Measurements from ENCODE around the gene PDXP. TPM values are rescaled to one million over a fixed set of nuclear protein-coding genes. Genes with fewer than 3 reads are reported as not detected.

Gene PDXP
- total and polyA plus RNA-seq, 2 donors (not counting 3 experiments of a cell fraction or from before 2014, with no cell fraction given), result 18.0 to 20.0 TPM

- Histone ChIP-seq H3K4me3 (replicated peaks in 1 of 3; ENCODE audit: insufficient read depth in 1 of 3, low read depth in 1 of 3, low read length in 3 of 3) (no peak overlapping the region), H3K79me2 (ENCODE audit: control insufficient read depth, insufficient read depth, low read length) (no peaks in the 10 kb centered on the region), H3K9me3 (replicated peaks; ENCODE audit: control insufficient read depth, insufficient read depth, low read length) (no peaks in the 10 kb centered on the region), H3K9ac (replicated peaks; ENCODE audit: extremely low read depth, insufficient read depth, low read length) (no peak overlapping the region), H2AFZ (ENCODE audit: low read depth, low read length) (no peak overlapping the region), H3K9me1 (replicated peaks; ENCODE audit: control insufficient read depth, extremely low read depth, insufficient read depth, low read length) (no peaks in the 10 kb centered on the region), H3K27ac (ENCODE audit: insufficient read depth, low read depth, low read length) (no peak overlapping the region), H4K20me1 (replicated peaks; ENCODE audit: control insufficient read depth, extremely low read depth, insufficient read depth, low read length) (no peaks in the 10 kb centered on the region), H3K4me1 (ENCODE audit: control insufficient read depth, extremely low read depth, insufficient read depth, low read length) (no peaks in the 10 kb centered on the region), H3K27me3 (ENCODE audit: control insufficient read depth in 2 of 2, insufficient read depth in 2 of 2, low read length in 2 of 2) (no peaks in the 10 kb centered on the region), H3K36me3 (ENCODE audit: control insufficient read depth in 2 of 2, extremely low read depth in 1 of 2, insufficient read depth in 2 of 2, low read length in 2 of 2) (peaks cover 8 to 28% of the 10 kb centered on the region in 2 experiments), H3K4me2 (ENCODE audit: insufficient read depth, low read length) (no peak overlapping the region)
- ChIA-PET CTCF (interaction anchor here (1.2 to 5.0 kb wide), 4 partner anchors 9 to 25 kb away, joined by 3 to 16 read pairs (median 12); partner anchors contain the start of gene GGA1), POLR2A (no interaction called here)
- BruUV-seq (replicated peaks), result no TSS peak
- intact Hi-C loops (cut with micrococcal nuclease) (no loop called here), dilution Hi-C loops (cut with MboI; ENCODE audit: extremely low pct_ligation_motif_present, low sequenced_read_pairs) (no loop called here)
- no peak for FAIRE-seq
- no peak for DNase-seq (ENCODE audit: low read depth, low spot score)
- TF ChIP-seq GATA2 (IDR thresholded peaks at IDR 0.05; ENCODE audit: insufficient read depth, insufficient read length, low read depth, low read length), result no peak
Measured at GRCh38 chr22:37618674-37619073, 39.8 kb upstream of the PDXP start.

- H3K79me2 ChIP-seq (ENCODE audit: control insufficient read depth, insufficient read depth, low read length), result no peaks in the 10 kb centered on the region
- no peak for DNase-seq (ENCODE audit: low read depth, low spot score)
- H3K36me3 ChIP-seq (ENCODE audit: control insufficient read depth in 2 of 2, extremely low read depth in 1 of 2, insufficient read depth in 2 of 2, low read length in 2 of 2), result peaks cover 8 to 24% of the 10 kb centered on the region in 2 experiments
- no peaks in the 10 kb centered on the region for H3K9me1 ChIP-seq (replicated peaks; ENCODE audit: control insufficient read depth, extremely low read depth, insufficient read depth, low read length)
- H2AFZ ChIP-seq (ENCODE audit: low read depth, low read length), result no peak overlapping the region
- no TSS peak for BruUV-seq (replicated peaks)
- no peak overlapping the region for H3K4me3 ChIP-seq (replicated peaks in 1 of 3; ENCODE audit: insufficient read depth in 1 of 3, low read depth in 1 of 3, low read length in 3 of 3)
- H3K27ac ChIP-seq (ENCODE audit: insufficient read depth, low read depth, low read length), result no peak overlapping the region
- POLR2A ChIA-PET, result no interaction called here
- no peak overlapping the region for H3K4me2 ChIP-seq (ENCODE audit: insufficient read depth, low read length)
- TF ChIP-seq JUN (IDR thresholded peaks at IDR 0.05; ENCODE audit: borderline replicate concordance, insufficient read depth, insufficient read length, low read depth), result no peak
- no peak for TF ChIP-seq MYC (IDR thresholded peaks at IDR 0.05; ENCODE audit: low read depth, low read length)
- no peak for TF ChIP-seq EZH2 (IDR thresholded peaks at IDR 0.05; ENCODE audit: borderline replicate concordance, low read depth, low read length, severe bottlenecking)
- TF ChIP-seq POLR2AphosphoS5 (IDR thresholded peaks at IDR 0.05; ENCODE audit: insufficient read depth, low read depth, low read length), result no peak
- no peak for TF ChIP-seq MAX (IDR thresholded peaks at IDR 0.05; ENCODE audit: insufficient read depth, insufficient read length)
- TF ChIP-seq CTCF (IDR thresholded peaks at IDR 0.05; ENCODE audit: extremely low read depth in 1 of 2, insufficient read depth in 1 of 2, low read depth in 1 of 2, low read length in 2 of 2), result no peak
- TF ChIP-seq FOS (IDR thresholded peaks at IDR 0.05; ENCODE audit: borderline replicate concordance, insufficient read depth, low read length), result no peak
- no peak for TF ChIP-seq GATA2 (IDR thresholded peaks at IDR 0.05; ENCODE audit: insufficient read depth, insufficient read length, low read depth, low read length)
- TF ChIP-seq POLR2A (IDR thresholded peaks at IDR 0.05; ENCODE audit: low read depth, low read length), result no peak
- intact Hi-C loops (cut with micrococcal nuclease) (no loop called here), dilution Hi-C loops (cut with MboI; ENCODE audit: extremely low pct_ligation_motif_present, low sequenced_read_pairs) (no loop called here)
- H3K27me3 ChIP-seq (ENCODE audit: control insufficient read depth in 2 of 2, insufficient read depth in 2 of 2, low read length in 2 of 2), result no peaks in the 10 kb centered on the region
- no peaks in the 10 kb centered on the region for H4K20me1 ChIP-seq (replicated peaks; ENCODE audit: control insufficient read depth, extremely low read depth, insufficient read depth, low read length)
- no peak for FAIRE-seq
- CTCF ChIA-PET, result interaction anchor here (1.1 to 5.0 kb wide), 5 partner anchors 11 to 243 kb away, joined by 3 to 16 read pairs (median 12); partner anchors contain the start of gene GGA1
- no peaks in the 10 kb centered on the region for H3K4me1 ChIP-seq (ENCODE audit: control insufficient read depth, extremely low read depth, insufficient read depth, low read length)
- no peaks in the 10 kb centered on the region for H3K9me3 ChIP-seq (replicated peaks; ENCODE audit: control insufficient read depth, insufficient read depth, low read length)
- H3K9ac ChIP-seq (replicated peaks; ENCODE audit: extremely low read depth, insufficient read depth, low read length), result no peak overlapping the region
Measured at GRCh38 chr22:37619991-37620390, 38.5 kb upstream of the PDXP start.

All from endothelial cell of umbilical vein (primary cell).